Heart left ventricle (tissue), 13 donors: ENCODE measurements around the gene HDAC4.

Experiments used
- CTCF ChIP-seq, 12 donors: fragments of 200-600 bp; sonication (generic) in 4 of 12; IDR thresholded peaks; one replicate each; pipeline versions ENCODE4 v1.5.0 to v1.8.0; 2018 to 2022; ENCODE audit warnings: antibody characterized with exemption in 12 of 12, mild to moderate bottlenecking in 5 of 12
- POLR2A ChIP-seq, 2 donors: fragments of 450-650 bp; IDR thresholded peaks; one replicate each; pipeline ENCODE4 v1.6.1; 2017; ENCODE audit warnings: antibody characterized with exemption in 2 of 2, mild to moderate bottlenecking in 2 of 2, moderate library complexity in 2 of 2
- donor health status: ischemic (EF 13 %, LVEDD 7.1; RV severe dilation, severe dysfunction).
- donor health status: DM: no; HTN: yes; CAD: no.
- donor health status: DM: no; HTN: no; CAD: no.
- donor health status: ischemic (EF 25% LVEDD 6.9; RV normal size, moderate dysfunction).
- donor health status: ischemic (EF 25% LVEDD 5.7; RV mildly dilated, moderate dysfunction).
- donor health status: ischemic (EF 35%, LVEDD 5.7; RV mildly dilated, moderate dysfunction).
- donor health status: nonischemic (EF 11% LVEDD 7.7; RV severe dilation, severe dysfunction).
- donor health status: DM: yes; HTN: yes; CAD: no.
- donor health status: PGD.
- donor health status: ischemic (EF 29% LVEDD 5.4; RV normal size, mild dysfunction).
- donor health status: nonischemic (EF 23%, LVEDD 6.1; RV moderate dilation, normal function).

GRCh38 chr2:239378021-239378917 is 22.6 kb downstream of the HDAC4 start:
- TF ChIP-seq CTCF (IDR thresholded peaks at IDR 0.05) = no peak
- no peak for TF ChIP-seq POLR2A (IDR thresholded peaks at IDR 0.05)
